GM19372 (cell line): ENCODE results near the gene SLC8B1.
"Not testable (repeated sequence)": the region's sequence is repeated elsewhere in the genome, so short reads cannot be mapped to it uniquely, and the experiment has no call there.

Source experiments
- ATAC-seq: cut with Tn5 transposase; IDR thresholded peaks from one replicate; pipeline ENCODE4 v1.9.1; 2021; ENCODE audit warnings: mild to moderate bottlenecking, low read depth, moderate library complexity; ENCODE audit not compliant: unreplicated experiment

Gene SLC8B1

GRCh38 chr12:113358381-113359132 lies 23.6 kb upstream of the SLC8B1 start, which contains the start of gene PLBD2:
PLBD2 (plus strand) TSS chr12:113358587; CDS start chr12:113358601, 14 bp downstream.
- ATAC-seq = peak; percentile 90

- not testable (repeated sequence) for ATAC-seq
Observed at GRCh38 chr12:113354192-113354591, 19.3 kb upstream of the SLC8B1 start.

DNA sequence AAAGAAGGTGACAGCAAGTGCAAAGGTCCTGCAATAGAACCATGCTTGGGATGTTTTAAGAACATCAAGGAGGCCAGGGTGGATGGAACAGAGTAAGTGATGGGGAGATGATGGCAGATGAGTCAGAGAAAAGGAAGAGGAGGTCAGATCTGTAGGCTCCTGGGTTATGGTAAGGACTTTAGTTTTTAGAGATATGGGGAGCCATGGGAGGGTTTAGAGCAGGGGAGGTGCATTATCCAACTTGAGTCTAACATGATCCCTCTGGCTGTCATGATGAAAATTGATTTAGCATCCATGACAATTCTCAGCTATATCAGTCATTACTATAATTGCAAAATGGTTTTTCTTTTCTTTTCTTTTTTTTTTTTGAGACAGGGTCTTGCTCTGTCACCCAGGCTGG lies 16.2 kb upstream of the SLC8B1 start:
- ATAC-seq = no peak

DNA sequence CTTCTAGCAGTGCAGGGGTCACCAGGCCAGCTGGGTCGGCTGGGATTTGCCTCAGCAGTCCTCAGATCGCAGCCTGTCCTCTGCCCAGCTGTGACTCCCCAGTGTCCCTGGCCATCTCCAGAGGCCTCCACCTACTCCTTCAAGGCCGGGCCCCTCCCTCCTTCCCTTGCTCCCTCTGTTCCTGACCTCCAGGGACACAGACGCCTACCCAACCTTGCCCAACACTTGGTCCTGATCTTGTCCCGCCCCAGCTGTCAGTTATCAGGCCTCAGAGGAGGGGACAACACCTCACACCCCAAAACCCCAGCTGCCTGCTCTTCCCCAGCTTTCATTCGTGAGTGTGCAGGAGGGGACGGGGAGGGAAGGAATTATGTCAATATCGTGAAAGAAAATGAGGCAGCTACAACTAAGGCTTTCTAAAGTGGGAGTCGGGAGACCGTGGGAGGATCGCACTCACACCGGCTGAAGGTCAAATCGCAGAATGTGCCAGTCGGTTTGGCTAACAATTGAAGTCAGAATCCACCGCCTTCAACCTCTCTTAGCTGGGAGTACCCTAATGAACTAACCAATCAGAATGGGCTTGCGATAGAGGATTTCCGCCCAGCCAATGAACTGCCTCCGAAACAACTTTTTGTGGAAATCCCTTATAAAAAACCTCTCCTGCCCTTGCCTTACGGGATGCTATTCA lies 14.1 kb upstream of the SLC8B1 start:
- ATAC-seq = no peak

DNA sequence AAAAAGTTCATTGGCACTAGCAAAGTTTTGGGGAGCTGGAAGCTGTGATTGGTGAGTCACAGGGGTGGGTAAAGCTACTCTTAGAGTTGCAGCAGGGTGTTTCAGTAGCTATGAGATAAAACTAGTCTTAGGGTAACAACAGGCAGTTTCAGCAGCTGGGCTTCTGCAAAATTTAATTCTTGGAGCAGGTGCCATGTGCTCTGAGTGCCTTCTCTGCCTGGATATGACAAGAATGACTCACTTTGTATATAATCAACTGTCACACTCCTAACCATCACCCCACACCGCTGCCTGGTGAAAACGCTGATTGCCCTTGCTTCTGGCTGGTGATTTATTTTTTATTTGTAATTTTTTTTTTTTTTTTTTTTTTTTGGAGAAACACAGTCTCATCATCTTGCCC lies 13.0 kb upstream of the SLC8B1 start:
- no peak for ATAC-seq

DNA sequence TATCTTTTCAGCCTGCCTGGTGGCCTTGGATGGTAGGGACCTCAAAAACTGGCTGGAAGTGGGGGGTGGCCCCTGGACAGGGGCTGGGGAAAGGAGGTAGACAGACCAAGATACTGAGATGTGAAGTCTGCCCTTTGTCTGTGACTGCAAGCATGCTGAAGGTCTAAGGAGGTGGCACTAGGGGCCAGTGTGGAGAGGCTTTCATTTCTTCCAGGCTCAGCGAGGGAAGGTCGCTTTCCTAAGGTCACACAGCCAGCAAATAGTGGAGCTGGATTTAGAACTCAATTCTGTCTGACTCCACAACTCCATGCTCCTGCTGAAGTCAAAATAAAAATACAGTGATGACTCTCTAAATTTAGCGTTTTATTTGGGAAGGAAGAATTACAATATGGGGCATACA lies 12.2 kb upstream of the SLC8B1 start:
- ATAC-seq = no peak

DNA sequence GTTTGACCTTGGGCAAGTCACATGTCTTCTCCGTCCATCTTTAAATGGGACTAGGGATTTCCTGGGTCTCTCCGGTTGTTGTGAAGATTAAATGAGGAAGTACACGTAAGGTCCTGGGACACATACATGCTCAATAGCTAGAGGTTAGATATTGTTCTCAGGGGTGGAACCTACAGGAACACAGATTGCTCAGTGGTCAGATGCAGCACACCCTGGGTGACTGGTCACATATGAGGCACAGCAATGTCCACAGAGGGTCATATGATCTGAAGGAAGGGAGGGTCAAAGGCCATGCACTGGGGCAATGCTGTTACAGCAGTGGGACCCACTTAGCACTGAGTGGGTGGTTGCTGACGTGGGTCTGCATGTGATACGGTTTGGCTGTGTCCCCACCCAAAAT lies 11.4 kb upstream of the SLC8B1 start:
- no peak for ATAC-seq

GRCh38 chr12:113345318-113345717 lies 10.4 kb upstream of the SLC8B1 start:
- no peak for ATAC-seq

DNA sequence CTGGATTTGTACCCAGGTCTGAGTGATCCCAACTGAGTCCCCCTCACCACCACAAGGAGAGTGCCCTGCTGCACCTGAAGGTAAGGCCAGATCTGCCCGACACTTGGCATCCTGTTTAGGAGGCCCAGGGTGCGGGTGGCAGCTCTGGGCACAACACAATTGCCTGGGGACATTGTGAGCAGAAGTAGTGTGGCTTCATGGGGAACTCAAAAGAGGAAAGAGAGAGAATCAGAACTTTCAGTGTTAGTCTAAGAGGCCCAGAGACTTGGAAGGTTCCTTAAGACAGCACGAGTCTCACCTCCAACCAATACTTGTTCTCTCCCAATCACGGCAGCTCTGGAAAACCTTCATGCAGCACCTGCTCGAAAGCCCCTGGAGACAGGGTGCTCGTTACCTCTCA lies 6.6 kb upstream of the SLC8B1 start:
- ATAC-seq = no peak

DNA sequence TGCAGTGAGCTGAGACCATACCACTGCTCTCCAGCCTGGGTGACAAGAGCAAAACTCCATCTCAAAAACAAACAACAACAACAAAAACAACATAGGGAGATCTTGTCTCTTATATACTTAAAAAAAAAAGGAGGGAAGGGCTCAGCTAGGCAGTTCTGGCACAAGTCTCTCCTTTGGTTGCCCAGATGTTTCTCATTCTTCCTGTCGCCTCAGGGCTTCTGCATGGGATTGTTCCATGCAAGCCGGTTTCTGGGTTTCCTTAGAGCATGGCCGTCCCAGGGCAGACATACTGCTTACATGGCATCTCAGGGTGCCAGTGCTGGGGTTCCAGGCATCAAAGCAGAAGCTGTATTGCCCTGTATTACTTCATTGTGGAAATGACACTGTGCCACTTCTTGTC lies 5.2 kb upstream of the SLC8B1 start:
- no peak for ATAC-seq

DNA sequence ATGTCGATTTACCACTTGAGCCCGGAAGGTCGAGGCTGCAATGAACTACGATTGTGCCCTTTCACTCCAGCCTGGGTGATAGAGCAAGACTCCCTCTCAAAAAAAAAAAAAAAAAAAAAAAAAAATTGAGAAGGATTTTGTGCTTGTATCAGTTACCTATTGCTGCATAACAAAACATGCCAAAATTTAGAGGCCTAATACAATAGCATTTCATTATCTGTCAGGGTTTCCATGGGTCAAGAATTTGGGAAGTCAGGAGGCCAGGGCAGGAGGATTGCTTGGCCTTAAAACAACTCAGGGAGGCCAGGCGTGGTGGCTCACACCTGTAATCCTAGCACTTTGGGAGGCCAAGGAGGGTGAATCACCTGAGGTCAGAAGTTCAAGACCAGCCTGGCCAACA lies 4.6 kb upstream of the SLC8B1 start:
- no peak for ATAC-seq

DNA sequence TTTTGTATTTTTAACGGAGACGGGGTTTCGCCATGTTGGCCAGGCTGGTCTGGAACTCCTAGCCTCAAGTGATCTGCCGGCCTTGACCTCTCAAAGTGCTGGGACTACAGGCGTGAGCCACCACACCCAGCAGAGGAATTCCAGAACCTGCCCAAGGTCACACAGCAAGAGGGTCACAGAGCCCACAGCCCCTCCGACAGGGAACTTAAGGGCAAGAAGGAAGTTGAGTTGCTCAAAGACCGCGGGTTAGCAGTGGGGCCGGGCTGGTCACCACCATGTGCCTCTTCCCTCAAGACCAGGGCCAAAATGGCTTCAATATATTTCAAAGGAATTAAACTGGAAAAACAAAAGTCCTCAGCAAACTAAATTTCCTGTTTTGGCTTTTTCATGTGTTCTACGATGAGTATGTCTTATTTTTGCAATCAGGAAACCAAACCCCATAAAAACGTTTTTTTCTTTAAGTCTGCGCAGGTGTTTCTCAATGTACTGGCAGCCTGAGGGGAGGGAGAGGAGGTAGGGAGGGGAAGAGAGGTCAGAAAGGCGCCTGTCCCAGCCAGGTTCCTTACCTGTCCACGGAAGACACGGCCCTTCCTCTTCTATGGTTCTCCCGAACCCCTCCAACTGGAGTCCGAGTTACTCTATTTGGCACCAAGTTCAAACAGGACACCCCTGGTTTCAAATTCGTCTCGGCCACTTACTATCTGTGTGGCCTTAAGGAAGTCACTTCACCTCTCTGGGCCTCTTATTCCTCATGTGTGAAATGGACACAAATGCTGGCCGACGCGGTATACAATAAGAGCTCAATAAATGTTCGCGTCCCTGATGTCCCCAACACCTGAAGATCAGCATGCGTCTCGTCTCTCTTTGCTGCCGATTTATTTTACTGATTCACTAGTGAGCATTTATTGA lies 778 bp downstream of the SLC8B1 start:
- ATAC-seq = peak; percentile 35

- ATAC-seq = no peak
Observed at GRCh38 chr12:113333418-113333750, 1.5 kb downstream of the SLC8B1 start.

DNA sequence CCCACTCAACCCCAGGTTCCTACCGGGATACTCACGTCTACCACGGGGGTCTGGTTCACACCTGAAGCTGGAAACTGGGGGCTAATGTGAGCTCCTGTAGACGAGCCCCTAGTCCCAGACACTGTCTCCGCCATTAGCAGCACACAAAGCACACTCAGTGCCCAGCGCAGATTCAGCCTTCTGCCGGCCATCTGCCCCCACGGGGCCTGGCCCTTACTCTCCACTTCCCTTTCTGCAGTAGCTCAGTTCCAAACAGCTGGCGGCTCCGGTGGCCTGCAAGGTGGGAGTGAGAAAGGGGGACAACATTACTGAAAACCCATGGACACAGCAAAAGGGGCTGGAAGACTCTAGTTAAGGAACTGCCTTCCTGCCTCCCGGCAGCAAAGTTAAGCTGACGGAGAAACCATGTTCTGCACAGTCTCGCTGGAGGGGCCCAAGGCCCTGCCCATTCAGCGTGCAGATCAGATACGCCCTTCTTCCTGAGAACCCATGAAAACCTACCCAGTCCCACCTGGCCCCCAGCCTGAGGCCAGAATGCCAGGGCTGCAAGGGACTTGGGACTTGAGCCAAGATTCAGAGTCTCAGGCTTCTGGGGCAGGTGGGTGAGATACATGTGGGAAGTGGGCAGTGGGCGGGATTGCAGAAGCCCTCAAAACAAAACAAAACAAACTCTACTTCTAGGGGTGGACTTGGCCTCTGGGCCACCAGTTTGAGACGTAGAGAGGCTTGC lies 2.1 kb downstream of the SLC8B1 start:
- ATAC-seq = no peak

DNA sequence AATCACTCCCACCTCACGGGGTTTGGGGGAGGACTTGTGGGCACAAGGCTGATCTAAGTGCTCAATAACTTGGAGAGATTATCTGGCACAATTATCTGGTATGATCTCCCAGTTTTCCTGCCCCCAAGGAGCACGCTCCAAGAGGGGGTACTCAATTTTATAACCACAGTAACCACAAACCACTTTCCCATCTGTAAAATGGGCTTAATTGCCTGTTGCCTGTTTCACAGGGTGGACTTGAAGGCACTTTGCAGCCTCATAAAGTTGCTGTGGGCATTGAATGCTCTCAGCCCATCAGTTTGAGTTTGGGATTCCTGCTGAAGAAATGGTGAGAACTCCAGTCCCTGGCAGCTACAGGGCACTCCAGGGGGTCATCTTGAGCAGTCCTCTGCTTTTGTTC lies 4.4 kb downstream of the SLC8B1 start:
- no peak for ATAC-seq

- no peak for ATAC-seq
Observed at GRCh38 chr12:113329791-113330417, 5.0 kb downstream of the SLC8B1 start.

- no peak for ATAC-seq
Observed at GRCh38 chr12:113329022-113329790, 5.7 kb downstream of the SLC8B1 start.

DNA sequence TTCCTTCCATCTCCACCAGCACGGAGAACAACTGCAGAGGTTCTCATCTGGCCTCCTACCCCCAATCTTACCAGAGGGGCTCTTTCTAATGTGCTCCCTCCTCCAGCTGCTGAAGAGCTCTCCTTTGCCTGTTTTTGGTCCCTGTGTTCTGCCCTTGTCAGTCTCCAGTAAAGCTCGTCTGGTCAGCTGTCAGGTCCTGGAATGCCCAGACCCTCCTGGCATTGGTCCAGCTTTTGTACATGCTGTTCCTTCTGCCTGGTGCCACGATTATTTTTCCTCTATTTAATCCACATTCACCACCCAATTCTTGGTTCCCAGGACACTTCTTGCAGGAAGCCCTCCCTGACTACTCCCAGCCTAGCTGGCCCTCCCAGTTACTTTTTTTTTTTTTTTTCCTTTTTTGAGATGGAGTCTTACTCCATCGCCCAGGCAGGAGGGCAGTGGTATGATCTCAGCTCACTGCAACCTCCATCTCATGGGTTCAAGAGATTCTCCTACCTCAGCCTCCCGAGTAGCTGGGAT lies 6.5 kb downstream of the SLC8B1 start:
- ATAC-seq = no peak

GRCh38 chr12:113326775-113327395 lies 8.0 kb downstream of the SLC8B1 start:
- ATAC-seq = no peak
